Skeletal muscle tissue (tissue), 4 donors: ENCODE results near the gene ASB13. TPM values are rescaled to one million over a fixed set of nuclear protein-coding genes. Genes with fewer than 3 reads are reported as not detected.
A peak's percentile ranks its signal among the peaks of the same experiment; 100 is the strongest.

Source experiments
- H3K27ac ChIP-seq: one replicate; pipeline ENCODE4 v1.7.0; 2013; ENCODE audit warnings: mild to moderate bottlenecking, low read depth, low read length, inconsistent platforms
- H3K27me3 ChIP-seq, 3 donors: one replicate each; pipeline ENCODE4 v1.7.0; 2013; ENCODE audit warnings: low read length in 3 of 3; ENCODE audit not compliant: control insufficient read depth in 3 of 3, insufficient read depth in 3 of 3
- H3K36me3 ChIP-seq, 3 donors: one replicate each; pipeline ENCODE4 v1.7.0; 2013; ENCODE audit warnings: low read length in 3 of 3; ENCODE audit not compliant: control insufficient read depth in 3 of 3, insufficient read depth in 3 of 3
- H3K4me1 ChIP-seq, 3 donors: one replicate each; pipeline ENCODE4 v1.7.0; 2013; ENCODE audit warnings: low read length in 3 of 3, mild to moderate bottlenecking in 3 of 3; ENCODE audit not compliant: control insufficient read depth in 3 of 3, insufficient read depth in 3 of 3
- H3K4me3 ChIP-seq, 3 donors: one replicate each; pipeline ENCODE4 v1.7.0; 2013; ENCODE audit warnings: low read length in 3 of 3
- H3K9ac ChIP-seq, 3 donors: one replicate each; pipeline ENCODE4 v1.7.0; 2013; ENCODE audit warnings: low read length in 3 of 3, mild to moderate bottlenecking in 3 of 3, moderate library complexity in 2 of 3, low read depth in 1 of 3
- H3K9me3 ChIP-seq, 3 donors: one replicate each; pipeline ENCODE4 v1.7.0; 2013; ENCODE audit warnings: low read length in 3 of 3; ENCODE audit not compliant: control insufficient read depth in 3 of 3
- total RNA-seq: library from RNA; depleted of rRNA; stranded (reverse); fragments of >200 nt; gene quantifications from one replicate; pipeline ENCODE4 v1.2.3, GENCODE V29; 2014
- donor health status: Osteomylitis.

The ASB13 gene
- total RNA-seq, 1 donor from 2014 or later, result 10.4 TPM

DNA sequence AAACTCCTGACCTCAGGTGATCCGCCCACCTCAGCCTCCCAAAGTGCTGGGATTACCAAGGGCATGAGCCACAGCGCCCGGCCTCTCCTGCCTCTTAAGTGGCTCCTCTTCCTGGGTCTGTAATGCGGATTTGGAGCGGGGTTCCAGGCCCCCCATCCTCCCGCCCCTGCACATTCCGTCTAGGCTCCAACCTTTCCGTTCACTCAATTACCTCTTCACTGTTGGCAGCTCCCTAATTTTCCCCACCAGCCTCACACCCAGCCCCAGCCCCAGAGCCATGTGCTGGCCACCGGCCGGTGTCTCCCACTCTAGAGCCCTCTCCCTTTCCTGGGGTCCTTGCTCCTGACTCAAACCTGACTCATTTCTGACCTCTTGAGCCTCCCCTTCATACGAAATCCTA is 16.6 kb downstream of the ASB13 start:
- Histone ChIP-seq H3K27ac (no peak overlapping the region), H3K9me3 (no peaks in the 10 kb centered on the region), H3K27me3 (no peaks in the 10 kb centered on the region), H3K9ac (no peak overlapping the region), H3K4me3 (no peak overlapping the region), H3K4me1 (peaks cover 17 to 21% (median 19%) of the 10 kb centered on the region in 3 donors), H3K36me3 (peaks cover 17 to 23% (median 19%) of the 10 kb centered on the region in 3 donors)

DNA sequence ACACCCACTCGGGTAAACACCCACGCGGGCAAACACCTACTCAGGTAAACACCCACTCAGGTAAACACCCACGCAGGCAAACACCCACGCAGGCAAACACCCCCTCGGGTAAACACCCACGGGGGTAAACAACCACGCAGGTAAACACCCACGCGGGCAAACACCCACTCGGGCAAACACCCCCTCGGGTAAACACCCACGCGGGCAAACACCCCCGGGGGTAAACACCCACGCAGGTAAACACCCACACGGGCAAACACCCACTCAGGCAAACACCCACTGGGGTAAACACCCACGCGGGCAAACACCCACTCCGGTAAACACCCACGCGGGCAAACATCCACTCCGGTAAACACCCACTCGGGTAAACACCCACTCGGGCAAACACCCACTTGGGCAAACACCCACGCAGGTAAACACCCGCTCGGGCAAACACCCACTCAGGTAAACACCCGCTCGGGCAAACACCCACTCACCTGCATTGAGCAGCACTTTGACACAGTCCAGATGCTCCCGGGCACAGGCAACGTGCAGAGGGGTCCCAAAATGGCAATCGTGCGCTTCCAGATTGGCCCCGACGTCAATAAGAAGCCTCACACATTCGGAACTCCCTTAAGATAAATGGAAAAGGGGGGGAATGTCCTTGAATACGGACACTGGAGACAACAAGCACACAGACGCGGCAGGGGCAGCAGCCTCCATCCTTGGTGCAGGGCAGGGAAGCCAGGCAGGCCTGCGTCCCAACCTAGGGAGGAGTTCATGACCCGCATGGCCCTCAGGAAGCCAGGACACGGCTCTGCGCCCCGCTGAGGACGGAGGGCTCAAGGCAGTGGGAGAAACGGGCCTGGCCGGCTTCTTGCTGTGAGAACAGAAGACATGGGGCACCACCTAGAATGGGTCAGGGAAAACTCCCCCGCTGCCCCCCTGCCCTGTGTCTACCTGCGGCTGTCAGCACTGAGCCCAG is 17.6 kb downstream of the ASB13 start:
- H3K4me3 ChIP-seq, result no peak overlapping the region
- H3K9ac ChIP-seq, result no peak overlapping the region
- no peaks in the 10 kb centered on the region for H3K9me3 ChIP-seq
- H3K27me3 ChIP-seq, result no peaks in the 10 kb centered on the region
- peaks cover 19 to 25% (median 21%) of the 10 kb centered on the region in 3 donors for H3K4me1 ChIP-seq
- no peak overlapping the region for H3K27ac ChIP-seq
- H3K36me3 ChIP-seq, result peaks cover 21 to 31% (median 22%) of the 10 kb centered on the region in 3 donors

- Histone ChIP-seq H3K9me3 (no peaks in the 10 kb centered on the region), H3K9ac (no peak overlapping the region), H3K27ac (no peak overlapping the region), H3K36me3 (peaks cover 22 to 33% (median 23%) of the 10 kb centered on the region in 3 donors), H3K27me3 (no peaks in the 10 kb centered on the region), H3K4me3 (no peak overlapping the region), H3K4me1 (peaks cover 16 to 30% (median 18%) of the 10 kb centered on the region in 3 donors)
These were observed 18.7 kb downstream of the ASB13 start for GRCh38 chr10:5647507-5648240.

- peak overlapping the region in 2 of 3 donors; percentile 16 to 38 for H3K9ac ChIP-seq
- no peak overlapping the region for H3K4me3 ChIP-seq
- H3K9me3 ChIP-seq, result no peaks in the 10 kb centered on the region
- peaks cover 26 to 42% (median 30%) of the 10 kb centered on the region in 3 donors for H3K36me3 ChIP-seq
- H3K27me3 ChIP-seq, result no peaks in the 10 kb centered on the region
- H3K4me1 ChIP-seq, result peaks cover 12 to 28% (median 16%) of the 10 kb centered on the region in 3 donors
- H3K27ac ChIP-seq, result peak overlapping the region; percentile 70
These were observed 20.3 kb downstream of the ASB13 start for GRCh38 chr10:5645944-5646617.

- no peaks in the 10 kb centered on the region for H3K9me3 ChIP-seq
- H3K36me3 ChIP-seq, result peaks cover 29 to 43% (median 36%) of the 10 kb centered on the region in 3 donors
- H3K27me3 ChIP-seq, result no peaks in the 10 kb centered on the region
- no peak overlapping the region for H3K4me3 ChIP-seq
- peaks cover 12 to 25% (median 12%) of the 10 kb centered on the region in 3 donors for H3K4me1 ChIP-seq
- H3K9ac ChIP-seq, result peak overlapping the region in 2 of 3 donors; percentile 38 to 45
- H3K27ac ChIP-seq, result peak overlapping the region; percentile 70
These were observed 21.0 kb downstream of the ASB13 start for GRCh38 chr10:5645375-5645774.

DNA sequence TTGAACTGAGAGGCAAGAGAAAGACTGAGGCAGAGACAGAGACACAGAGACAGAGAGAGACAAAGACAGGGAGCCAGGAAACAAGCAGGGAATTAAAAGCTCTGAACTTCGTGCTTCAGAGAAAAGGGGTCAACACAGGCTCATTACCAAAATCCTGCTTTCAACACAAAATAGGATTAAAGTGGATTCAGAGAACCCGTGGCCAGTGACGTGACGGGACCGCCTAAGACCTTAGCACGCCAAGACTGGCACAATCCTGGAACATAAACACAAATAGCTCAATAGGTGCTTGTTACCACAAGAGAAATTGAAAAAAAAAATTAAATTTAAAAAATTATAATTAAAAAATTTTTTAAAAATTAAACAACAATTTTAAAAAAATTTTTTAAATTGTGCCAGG is 21.5 kb downstream of the ASB13 start:
- Histone ChIP-seq H3K27ac (no peak overlapping the region), H3K27me3 (no peaks in the 10 kb centered on the region), H3K9ac (peak overlapping the region in 1 of 3 donors; percentile 30), H3K9me3 (no peaks in the 10 kb centered on the region), H3K4me1 (peaks cover 11 to 25% (median 12%) of the 10 kb centered on the region in 3 donors), H3K36me3 (peaks cover 30 to 43% (median 41%) of the 10 kb centered on the region in 3 donors), H3K4me3 (no peak overlapping the region)

GRCh38 chr10:5643346-5644067 is 22.9 kb downstream of the ASB13 start:
- Histone ChIP-seq H3K27ac (peak overlapping the region; percentile 56), H3K4me1 (peaks cover 11 to 25% (median 12%) of the 10 kb centered on the region in 3 donors), H3K4me3 (no peak overlapping the region), H3K9ac (peak overlapping the region in 1 of 3 donors; percentile 4), H3K36me3 (peaks cover 37 to 48% (median 43%) of the 10 kb centered on the region in 3 donors), H3K27me3 (no peaks in the 10 kb centered on the region), H3K9me3 (no peaks in the 10 kb centered on the region)

DNA sequence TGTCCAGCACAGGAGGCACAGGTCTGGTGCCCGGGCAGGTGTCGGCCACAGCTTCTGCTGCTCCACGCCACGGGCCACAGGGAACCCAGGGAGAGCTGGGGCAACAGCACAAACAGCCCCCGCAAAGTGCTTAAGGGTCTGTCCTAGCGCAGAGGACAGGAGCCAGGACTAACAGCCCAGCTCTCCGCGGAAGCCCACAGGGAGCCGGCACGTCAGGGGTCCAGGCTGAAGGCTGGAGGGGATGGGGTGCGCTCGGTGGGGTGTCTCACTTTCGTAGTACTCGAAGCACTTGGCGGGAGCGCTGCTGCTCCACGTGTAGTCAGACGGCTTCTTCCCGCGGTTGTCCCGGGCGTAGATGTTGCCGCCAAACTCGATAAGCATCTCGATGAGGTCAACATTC is 24.9 kb downstream of the ASB13 start:
- H3K36me3 ChIP-seq, result peaks cover 36 to 46% (median 40%) of the 10 kb centered on the region in 3 donors
- H3K9ac ChIP-seq, result no peak overlapping the region
- no peaks in the 10 kb centered on the region for H3K9me3 ChIP-seq
- no peak overlapping the region for H3K27ac ChIP-seq
- peaks cover 10 to 25% (median 12%) of the 10 kb centered on the region in 3 donors for H3K4me1 ChIP-seq
- no peaks in the 10 kb centered on the region for H3K27me3 ChIP-seq
- no peak overlapping the region for H3K4me3 ChIP-seq

DNA sequence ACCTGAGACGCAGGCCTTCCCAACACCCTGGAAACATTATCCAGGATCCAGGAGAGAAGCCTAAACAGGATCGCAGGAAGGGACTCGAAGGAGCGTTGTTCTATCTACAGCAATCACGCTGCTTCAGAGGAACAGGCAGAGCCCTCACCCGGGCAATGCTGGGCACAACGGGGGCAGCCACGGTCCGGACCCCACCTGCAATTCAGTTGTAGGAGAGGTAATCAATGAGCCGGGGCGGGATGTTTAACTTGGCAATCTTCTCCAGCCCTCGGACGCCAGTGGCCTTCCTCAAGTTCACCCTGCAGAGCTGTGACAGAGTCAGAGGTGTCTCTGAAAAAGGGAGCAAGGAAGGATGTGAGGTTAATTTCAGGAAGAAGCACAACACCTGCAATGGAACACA is 25.9 kb downstream of the ASB13 start:
- H3K36me3 ChIP-seq, result peaks cover 33 to 46% (median 38%) of the 10 kb centered on the region in 3 donors
- no peaks in the 10 kb centered on the region for H3K27me3 ChIP-seq
- peaks cover 3 to 16% (median 5%) of the 10 kb centered on the region in 3 donors for H3K4me1 ChIP-seq
- H3K4me3 ChIP-seq, result no peak overlapping the region
- peak overlapping the region in 1 of 3 donors; percentile 8 for H3K9ac ChIP-seq
- no peak overlapping the region for H3K27ac ChIP-seq
- H3K9me3 ChIP-seq, result no peaks in the 10 kb centered on the region
